GM23338 (cell line): ENCODE measurements around the gene MAD1L1. TPM values are rescaled to one million over a fixed set of nuclear protein-coding genes. Genes with fewer than 3 reads are reported as not detected.

Experiments used
- ATAC-seq: fragments of 200-7000 bp; cut with Tn5 transposase; 3 replicates; pipeline ENCODE4 v1.9.1; 2020
- DNase-seq: peaks from one replicate; pipeline ENCODE4 v3.0.0-alpha.2; 2015; ENCODE audit warnings: low spot score
- H2AFZ ChIP-seq: fragments of 200-600 bp; sonication (generic); 2 replicates; pipeline ENCODE4 v1.8.0; 2016; ENCODE audit warnings: antibody characterized with exemption, mild to moderate bottlenecking, moderate library complexity
- H3F3A ChIP-seq: fragments of 200-600 bp; sonication (generic); replicated peaks from 2 replicates; pipeline ENCODE4 v1.8.0; 2017; ENCODE audit warnings: antibody characterized with exemption, mixed run types, low read depth
- H3K27ac ChIP-seq: fragments of 200-600 bp; sonication (generic); 2 replicates; pipeline ENCODE4 v1.6.1; 2016; ENCODE audit warnings: low read depth
- H3K27me3 ChIP-seq: fragments of 200-600 bp; sonication (generic); 2 replicates; pipeline ENCODE4 v1.8.0; 2016; ENCODE audit warnings: mild to moderate bottlenecking, mixed run types, moderate library complexity; ENCODE audit not compliant: insufficient read depth
- H3K36me3 ChIP-seq: fragments of 200-600 bp; sonication (generic); 2 replicates; pipeline ENCODE4 v1.8.0; 2016; ENCODE audit warnings: mild to moderate bottlenecking; ENCODE audit not compliant: insufficient read depth
- H3K4me1 ChIP-seq: fragments of 200-600 bp; sonication (generic); 2 replicates; pipeline ENCODE4 v1.8.0; 2016; ENCODE audit warnings: mild to moderate bottlenecking, moderate library complexity; ENCODE audit not compliant: insufficient read depth
- H3K4me2 ChIP-seq: fragments of 200-600 bp; sonication (generic); 2 replicates; pipeline ENCODE4 v1.7.1; 2017; ENCODE audit warnings: mixed run types
- H3K4me3 ChIP-seq: fragments of 200-600 bp; sonication (generic); 2 replicates; pipeline ENCODE4 v1.6.1; 2016; ENCODE audit warnings: mixed run types
- H3K79me2 ChIP-seq: fragments of 200-600 bp; sonication (generic); replicated peaks from 2 replicates; pipeline ENCODE4 v1.8.0; 2017; ENCODE audit warnings: mild to moderate bottlenecking; ENCODE audit not compliant: insufficient read depth
- H3K9me2 ChIP-seq: fragments of 200-600 bp; sonication (generic); 2 replicates; pipeline ENCODE4 v1.8.0; 2017; ENCODE audit not compliant: insufficient read depth
- H4K20me1 ChIP-seq: fragments of 200-600 bp; sonication (generic); replicated peaks from 2 replicates; pipeline ENCODE4 v1.8.0; 2017; ENCODE audit warnings: mild to moderate bottlenecking; ENCODE audit not compliant: insufficient read depth
- H3K27ac Mint-ChIP-seq: 2 replicates; pipeline ENCODE4 v1.8.0; 2020; ENCODE audit warnings: inconsistent platforms, mild to moderate bottlenecking, moderate library complexity, mixed read lengths
- H3K27me3 Mint-ChIP-seq: 3 replicates; pipeline ENCODE4 v1.8.0; 2022; ENCODE audit warnings: low read depth, mild to moderate bottlenecking, moderate library complexity, mixed read lengths, inconsistent platforms; ENCODE audit not compliant: insufficient read depth, poor library complexity
- H3K36me3 Mint-ChIP-seq: 3 replicates; pipeline ENCODE4 v1.8.0; 2021; ENCODE audit warnings: low read depth, mild to moderate bottlenecking, inconsistent platforms, moderate library complexity, mixed read lengths
- H3K4me1 Mint-ChIP-seq: 3 replicates; pipeline ENCODE4 v1.8.0; 2020; ENCODE audit warnings: mild to moderate bottlenecking, inconsistent platforms, mixed read lengths
- H3K4me3 Mint-ChIP-seq: 3 replicates; pipeline ENCODE4 v1.8.0; 2021; ENCODE audit warnings: moderate library complexity, mild to moderate bottlenecking, inconsistent platforms, mixed read lengths
- H3K9me3 Mint-ChIP-seq: 3 replicates; pipeline ENCODE4 v1.8.0; 2020; ENCODE audit warnings: moderate library complexity, mild to moderate bottlenecking, inconsistent platforms, mixed read lengths
- CREB1 ChIP-seq: fragments of 250-450 bp; sonication (Bioruptor Pico); IDR thresholded peaks from 2 replicates; pipeline ENCODE4 v1.5.0; 2020; ENCODE audit warnings: low read depth, mild to moderate bottlenecking, moderate library complexity
- EZH2 ChIP-seq: fragments of 200-600 bp; sonication (generic); IDR thresholded peaks from one replicate; pipeline ENCODE4 v1.8.0; 2017; ENCODE audit warnings: antibody characterized with exemption, mild to moderate bottlenecking, low read depth; ENCODE audit not compliant: unreplicated experiment
- EZH2phosphoT487 ChIP-seq: fragments of 200-600 bp; sonication (generic); IDR thresholded peaks from one replicate; pipeline ENCODE4 v1.8.1; 2018; ENCODE audit warnings: antibody characterized with exemption; ENCODE audit not compliant: unreplicated experiment
- NANOG ChIP-seq: IDR thresholded peaks from 2 replicates; pipeline ENCODE4 v1.6.1; 2016; ENCODE audit warnings: antibody characterized with exemption, borderline replicate concordance
- ZNF114 ChIP-seq: fragments of 250-450 bp; sonication (Bioruptor Pico); IDR thresholded peaks from 2 replicates; pipeline ENCODE4 v1.5.0; 2020; ENCODE audit warnings: mild to moderate bottlenecking, moderate library complexity
- polyA plus RNA-seq: library from polyadenylated mRNA; unstranded; fragments of >200 nt; fragmentation: Nextera tagmentation; extraction: Ambion mirVana; gene quantifications from 2 replicates; pipeline ENCODE4 v1.2.1, GENCODE V29; 2016
- total RNA-seq: library from RNA; depleted of rRNA; stranded (reverse); fragments of >200 nt; shearing (Covaris generic); gene quantifications from 2 replicates; pipeline ENCODE4 v1.2.3, GENCODE V29; 2014
- TF ChIP-seq, protein P1 (sequence below): fragments of 250-450 bp; sonication (Bioruptor Pico); IDR thresholded peaks from 2 replicates; pipeline ENCODE4 v1.5.0; 2020; ENCODE audit warnings: mild to moderate bottlenecking, moderate library complexity
- TF ChIP-seq, protein P2 (sequence below), 2 experiments: fragments of 200-600 bp in 1 of 2; sonication (generic) in 1 of 2; conservative IDR thresholded peaks; 2 replicates each; pipeline versions ENCODE4 v1.5.1 to v1.6.1; 2016 to 2017; ENCODE audit warnings: antibody characterized with exemption in 2 of 2, low read depth in 2 of 2, mild to moderate bottlenecking in 2 of 2, moderate library complexity in 1 of 2

The MAD1L1 gene
- total and polyA plus RNA-seq, 2 experiments from 2014 or later: 40.3 to 59.3 TPM

DNA sequence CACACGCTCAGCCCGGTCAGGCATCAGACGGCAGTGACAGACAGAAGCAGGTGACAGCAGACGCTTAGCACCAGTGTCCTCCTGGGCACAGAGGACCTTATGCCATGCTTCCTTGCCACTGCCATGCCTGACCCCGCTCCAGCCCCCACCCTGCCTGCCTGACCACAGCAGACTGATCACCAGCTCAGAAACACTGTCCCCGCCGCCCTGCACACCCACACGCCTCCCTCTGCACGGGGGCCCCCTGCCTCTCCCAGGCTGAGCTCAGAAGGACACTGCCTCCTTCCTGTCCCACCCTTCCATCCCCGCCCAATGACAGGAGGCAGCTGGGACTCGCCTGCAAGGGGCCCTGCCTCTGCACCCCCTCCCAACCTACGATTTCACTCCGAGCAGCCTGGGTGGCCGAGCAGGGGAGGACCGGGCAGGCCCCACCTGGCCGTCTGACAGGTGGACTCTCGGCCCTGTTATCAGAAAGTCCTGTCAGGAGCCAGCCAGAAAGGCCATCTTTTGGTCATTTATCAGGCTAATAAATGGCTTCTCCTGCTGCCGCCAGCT lies 379.2 kb downstream of the MAD1L1 start:
- Histone ChIP-seq H3F3A (no peaks in the 10 kb centered on the region), H3K79me2 (no peaks in the 10 kb centered on the region), H3K4me2 (no peak overlapping the region), H2AFZ (no peak overlapping the region), H3K27me3 (no peaks in the 10 kb centered on the region), H3K27ac (no peak overlapping the region), H3K4me3 (no peak overlapping the region), H3K4me1 (no peaks in the 10 kb centered on the region), H4K20me1 (no peaks in the 10 kb centered on the region), H3K36me3 (no peaks in the 10 kb centered on the region), H3K9me2 (no peaks in the 10 kb centered on the region)
- H3K9me3 Mint-ChIP-seq: no peaks in the 10 kb centered on the region
- no peaks in the 10 kb centered on the region for H3K36me3 Mint-ChIP-seq
- H3K4me3 Mint-ChIP-seq: no peak overlapping the region
- H3K27me3 Mint-ChIP-seq: peaks cover 14% of the 10 kb centered on the region
- DNase-seq (no peak), ATAC-seq (no peak)
- peaks cover 2% of the 10 kb centered on the region; the same call in 2 of the 3 replicates for H3K4me1 Mint-ChIP-seq
- no peak for TF ChIP-seq CREB1 (CRISPR knock-in tag)
- TF ChIP-seq EZH2: no peak
- TF ChIP-seq ZNF114 (CRISPR knock-in tag): no peak
- no peak for TF ChIP-seq EZH2phosphoT487
- TF ChIP-seq, protein P1, sequence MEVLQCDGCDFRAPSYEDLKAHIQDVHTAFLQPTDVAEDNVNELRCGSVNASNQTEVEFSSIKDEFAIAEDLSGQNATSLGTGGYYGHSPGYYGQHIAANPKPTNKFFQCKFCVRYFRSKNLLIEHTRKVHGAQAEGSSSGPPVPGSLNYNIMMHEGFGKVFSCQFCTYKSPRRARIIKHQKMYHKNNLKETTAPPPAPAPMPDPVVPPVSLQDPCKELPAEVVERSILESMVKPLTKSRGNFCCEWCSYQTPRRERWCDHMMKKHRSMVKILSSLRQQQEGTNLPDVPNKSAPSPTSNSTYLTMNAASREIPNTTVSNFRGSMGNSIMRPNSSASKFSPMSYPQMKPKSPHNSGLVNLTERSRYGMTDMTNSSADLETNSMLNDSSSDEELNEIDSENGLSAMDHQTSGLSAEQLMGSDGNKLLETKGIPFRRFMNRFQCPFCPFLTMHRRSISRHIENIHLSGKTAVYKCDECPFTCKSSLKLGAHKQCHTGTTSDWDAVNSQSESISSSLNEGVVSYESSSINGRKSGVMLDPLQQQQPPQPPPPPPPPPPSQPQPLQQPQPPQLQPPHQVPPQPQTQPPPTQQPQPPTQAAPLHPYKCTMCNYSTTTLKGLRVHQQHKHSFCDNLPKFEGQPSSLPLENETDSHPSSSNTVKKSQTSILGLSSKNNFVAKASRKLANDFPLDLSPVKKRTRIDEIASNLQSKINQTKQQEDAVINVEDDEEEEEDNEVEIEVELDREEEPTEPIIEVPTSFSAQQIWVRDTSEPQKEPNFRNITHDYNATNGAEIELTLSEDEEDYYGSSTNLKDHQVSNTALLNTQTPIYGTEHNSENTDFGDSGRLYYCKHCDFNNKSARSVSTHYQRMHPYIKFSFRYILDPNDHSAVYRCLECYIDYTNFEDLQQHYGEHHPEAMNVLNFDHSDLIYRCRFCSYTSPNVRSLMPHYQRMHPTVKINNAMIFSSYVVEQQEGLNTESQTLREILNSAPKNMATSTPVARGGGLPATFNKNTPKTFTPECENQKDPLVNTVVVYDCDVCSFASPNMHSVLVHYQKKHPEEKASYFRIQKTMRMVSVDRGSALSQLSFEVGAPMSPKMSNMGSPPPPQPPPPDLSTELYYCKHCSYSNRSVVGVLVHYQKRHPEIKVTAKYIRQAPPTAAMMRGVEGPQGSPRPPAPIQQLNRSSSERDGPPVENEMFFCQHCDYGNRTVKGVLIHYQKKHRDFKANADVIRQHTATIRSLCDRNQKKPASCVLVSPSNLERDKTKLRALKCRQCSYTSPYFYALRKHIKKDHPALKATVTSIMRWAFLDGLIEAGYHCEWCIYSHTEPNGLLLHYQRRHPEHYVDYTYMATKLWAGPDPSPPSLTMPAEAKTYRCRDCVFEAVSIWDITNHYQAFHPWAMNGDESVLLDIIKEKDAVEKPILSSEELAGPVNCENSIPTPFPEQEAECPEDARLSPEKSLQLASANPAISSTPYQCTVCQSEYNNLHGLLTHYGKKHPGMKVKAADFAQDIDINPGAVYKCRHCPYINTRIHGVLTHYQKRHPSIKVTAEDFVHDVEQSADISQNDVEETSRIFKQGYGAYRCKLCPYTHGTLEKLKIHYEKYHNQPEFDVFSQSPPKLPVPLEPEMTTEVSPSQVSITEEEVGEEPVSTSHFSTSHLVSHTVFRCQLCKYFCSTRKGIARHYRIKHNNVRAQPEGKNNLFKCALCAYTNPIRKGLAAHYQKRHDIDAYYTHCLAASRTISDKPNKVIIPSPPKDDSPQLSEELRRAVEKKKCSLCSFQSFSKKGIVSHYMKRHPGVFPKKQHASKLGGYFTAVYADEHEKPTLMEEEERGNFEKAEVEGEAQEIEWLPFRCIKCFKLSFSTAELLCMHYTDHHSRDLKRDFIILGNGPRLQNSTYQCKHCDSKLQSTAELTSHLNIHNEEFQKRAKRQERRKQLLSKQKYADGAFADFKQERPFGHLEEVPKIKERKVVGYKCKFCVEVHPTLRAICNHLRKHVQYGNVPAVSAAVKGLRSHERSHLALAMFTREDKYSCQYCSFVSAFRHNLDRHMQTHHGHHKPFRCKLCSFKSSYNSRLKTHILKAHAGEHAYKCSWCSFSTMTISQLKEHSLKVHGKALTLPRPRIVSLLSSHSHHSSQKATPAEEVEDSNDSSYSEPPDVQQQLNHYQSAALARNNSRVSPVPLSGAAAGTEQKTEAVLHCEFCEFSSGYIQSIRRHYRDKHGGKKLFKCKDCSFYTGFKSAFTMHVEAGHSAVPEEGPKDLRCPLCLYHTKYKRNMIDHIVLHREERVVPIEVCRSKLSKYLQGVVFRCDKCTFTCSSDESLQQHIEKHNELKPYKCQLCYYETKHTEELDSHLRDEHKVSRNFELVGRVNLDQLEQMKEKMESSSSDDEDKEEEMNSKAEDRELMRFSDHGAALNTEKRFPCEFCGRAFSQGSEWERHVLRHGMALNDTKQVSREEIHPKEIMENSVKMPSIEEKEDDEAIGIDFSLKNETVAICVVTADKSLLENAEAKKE (CRISPR knock-in tag): no peak
- TF ChIP-seq, protein P2, sequence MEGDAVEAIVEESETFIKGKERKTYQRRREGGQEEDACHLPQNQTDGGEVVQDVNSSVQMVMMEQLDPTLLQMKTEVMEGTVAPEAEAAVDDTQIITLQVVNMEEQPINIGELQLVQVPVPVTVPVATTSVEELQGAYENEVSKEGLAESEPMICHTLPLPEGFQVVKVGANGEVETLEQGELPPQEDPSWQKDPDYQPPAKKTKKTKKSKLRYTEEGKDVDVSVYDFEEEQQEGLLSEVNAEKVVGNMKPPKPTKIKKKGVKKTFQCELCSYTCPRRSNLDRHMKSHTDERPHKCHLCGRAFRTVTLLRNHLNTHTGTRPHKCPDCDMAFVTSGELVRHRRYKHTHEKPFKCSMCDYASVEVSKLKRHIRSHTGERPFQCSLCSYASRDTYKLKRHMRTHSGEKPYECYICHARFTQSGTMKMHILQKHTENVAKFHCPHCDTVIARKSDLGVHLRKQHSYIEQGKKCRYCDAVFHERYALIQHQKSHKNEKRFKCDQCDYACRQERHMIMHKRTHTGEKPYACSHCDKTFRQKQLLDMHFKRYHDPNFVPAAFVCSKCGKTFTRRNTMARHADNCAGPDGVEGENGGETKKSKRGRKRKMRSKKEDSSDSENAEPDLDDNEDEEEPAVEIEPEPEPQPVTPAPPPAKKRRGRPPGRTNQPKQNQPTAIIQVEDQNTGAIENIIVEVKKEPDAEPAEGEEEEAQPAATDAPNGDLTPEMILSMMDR (conservative IDR thresholded peaks at IDR 0.05; ENCODE audit: low read depth in 2 of 2): no peak
- TF ChIP-seq NANOG: no peak
- no peak overlapping the region; the same call in 1 of the 2 replicates for H3K27ac Mint-ChIP-seq
